HG02981 (cell line): ENCODE data around the gene ZBTB7C.

Experiments
- ATAC-seq: cut with Tn5 transposase; IDR thresholded peaks from one replicate; pipeline ENCODE4 v1.9.1; 2021; ENCODE audit warnings: mild to moderate bottlenecking, moderate library complexity; ENCODE audit not compliant: unreplicated experiment

The ZBTB7C gene

DNA sequence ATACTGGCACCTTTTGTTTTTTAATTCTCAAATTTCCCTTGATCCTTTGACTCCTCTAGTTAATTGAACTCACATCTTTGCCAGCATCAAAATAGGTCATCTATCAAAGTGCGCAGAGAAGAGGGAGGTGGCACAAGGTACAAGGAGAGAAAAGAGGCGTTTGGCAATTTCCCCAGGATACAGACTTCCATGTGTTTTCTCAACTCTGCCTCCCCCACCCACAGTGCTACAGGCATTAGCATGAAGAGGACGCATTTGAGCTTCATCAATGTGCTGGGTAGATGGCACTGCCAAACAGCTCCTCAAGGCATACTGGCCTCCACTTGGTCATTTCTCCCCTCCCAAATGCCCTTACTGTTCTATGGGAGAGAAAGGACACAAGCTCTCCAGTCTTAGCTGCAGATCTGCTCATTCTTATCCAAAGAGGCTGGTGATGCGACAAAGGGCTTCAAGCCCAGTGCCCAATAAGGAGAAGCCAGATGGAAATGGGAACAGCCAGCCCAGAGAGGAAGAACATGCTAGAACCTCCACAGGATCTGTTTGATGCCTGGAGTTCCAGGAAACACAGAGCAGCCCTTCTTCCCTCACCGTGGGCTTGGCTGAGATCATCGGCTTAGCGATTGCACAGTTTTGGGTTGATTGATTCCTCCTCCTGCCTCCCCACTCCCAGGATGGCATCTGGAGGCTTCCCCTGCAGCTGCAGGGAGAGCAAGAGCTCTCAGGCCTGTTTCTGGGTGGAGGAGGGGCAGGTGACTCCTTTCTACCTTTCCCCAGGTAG lies 334.1 kb downstream of the ZBTB7C start:
- ATAC-seq, result no peak

DNA sequence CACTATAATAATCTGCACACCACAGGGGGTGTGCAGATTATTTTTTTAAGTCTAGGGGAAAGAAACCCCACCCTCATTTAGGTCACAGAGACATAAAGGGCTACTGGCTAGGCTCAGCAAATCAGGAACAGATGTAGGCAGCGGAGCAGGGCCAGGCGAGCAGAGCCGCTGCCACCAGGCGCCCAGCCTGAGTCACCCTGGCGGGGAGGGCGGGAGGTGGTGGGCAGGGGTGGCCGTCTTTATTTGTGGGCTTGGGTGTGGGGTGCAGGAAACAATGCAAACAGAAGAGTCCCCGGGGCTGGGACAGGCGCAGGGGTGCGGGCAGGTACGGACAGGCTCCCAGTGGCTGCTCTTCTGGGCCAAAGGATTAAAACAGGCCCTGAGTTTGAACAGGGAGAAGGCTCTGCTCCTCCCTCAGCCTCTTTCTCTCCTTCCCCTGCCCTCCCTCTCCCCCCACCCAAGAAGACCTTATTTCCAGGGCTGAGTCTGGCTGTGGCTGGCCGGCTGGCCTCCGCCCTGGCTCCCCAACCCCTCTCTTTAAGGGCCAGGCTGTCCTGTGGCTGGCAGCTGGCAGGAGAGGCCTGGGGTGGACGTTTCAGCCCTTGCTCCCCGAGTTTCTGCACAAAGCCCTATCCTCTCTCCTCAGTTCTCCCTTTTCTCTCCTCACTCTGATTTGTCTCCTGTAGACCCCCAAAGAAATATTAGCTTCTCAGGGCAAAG lies 335.8 kb downstream of the ZBTB7C start:
- ATAC-seq, result no peak

DNA sequence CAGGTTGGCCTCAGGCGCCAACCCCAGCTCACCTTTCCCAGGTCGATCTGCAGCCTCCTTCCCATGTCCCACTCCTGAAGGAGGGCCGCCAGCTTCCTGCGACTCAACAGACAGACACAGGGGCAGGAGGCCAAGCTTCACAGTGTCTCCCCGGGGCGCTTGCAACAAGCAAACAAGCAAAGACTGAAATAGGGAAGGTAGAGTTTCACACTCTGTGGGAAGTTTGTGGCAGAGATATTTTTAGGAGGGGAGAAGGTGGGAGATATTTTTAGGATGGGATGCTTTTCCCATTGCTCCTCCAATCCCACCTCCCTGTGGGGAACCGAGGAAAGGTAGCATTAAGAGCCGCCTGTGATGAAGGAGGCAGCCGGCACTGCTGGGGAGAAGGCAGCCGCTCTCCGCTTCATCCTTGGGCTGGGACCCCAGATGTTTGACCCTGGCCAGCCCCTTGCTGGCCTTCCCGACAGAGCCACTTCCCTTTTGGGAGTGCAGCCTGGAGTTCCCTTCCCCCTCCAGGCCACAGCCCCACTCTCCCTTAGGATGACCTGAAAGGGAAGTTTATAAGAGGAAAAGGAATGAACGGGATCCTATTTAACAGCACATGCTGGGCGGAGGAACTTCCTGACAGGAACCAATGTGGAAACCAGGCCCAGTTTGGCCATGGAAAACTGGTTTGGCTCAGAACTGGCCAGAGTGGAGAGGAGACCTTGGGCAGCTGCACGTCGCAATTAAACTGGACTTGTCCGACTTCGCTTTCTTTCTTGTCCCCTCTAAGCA lies 336.6 kb downstream of the ZBTB7C start:
- ATAC-seq, result no peak

DNA sequence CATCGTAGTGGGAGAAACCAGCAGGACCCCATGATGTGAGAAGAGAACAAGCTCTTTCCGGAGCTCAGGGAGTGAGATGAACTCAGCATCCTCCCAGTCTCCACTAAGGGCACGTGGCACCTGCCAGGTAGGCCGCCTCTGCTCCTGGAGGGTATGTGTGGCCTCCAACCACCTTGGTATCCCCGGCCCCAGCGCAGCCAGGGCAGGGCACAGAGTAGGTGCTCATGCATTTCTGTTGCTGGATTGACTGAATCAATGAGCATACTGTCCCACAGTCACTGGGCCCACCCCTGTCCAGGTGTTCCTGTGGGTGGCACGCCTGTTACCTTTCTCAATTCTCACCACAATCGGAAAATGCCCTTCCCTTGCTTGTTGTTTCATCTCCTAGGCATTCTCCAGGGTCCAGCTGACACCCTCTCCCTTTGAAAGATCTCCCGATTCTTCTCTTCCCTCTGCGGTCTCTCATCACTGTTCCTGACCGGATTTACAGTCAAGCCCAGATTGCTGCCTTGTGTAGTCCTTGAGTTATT lies 340.2 kb downstream of the ZBTB7C start:
- no peak for ATAC-seq

DNA sequence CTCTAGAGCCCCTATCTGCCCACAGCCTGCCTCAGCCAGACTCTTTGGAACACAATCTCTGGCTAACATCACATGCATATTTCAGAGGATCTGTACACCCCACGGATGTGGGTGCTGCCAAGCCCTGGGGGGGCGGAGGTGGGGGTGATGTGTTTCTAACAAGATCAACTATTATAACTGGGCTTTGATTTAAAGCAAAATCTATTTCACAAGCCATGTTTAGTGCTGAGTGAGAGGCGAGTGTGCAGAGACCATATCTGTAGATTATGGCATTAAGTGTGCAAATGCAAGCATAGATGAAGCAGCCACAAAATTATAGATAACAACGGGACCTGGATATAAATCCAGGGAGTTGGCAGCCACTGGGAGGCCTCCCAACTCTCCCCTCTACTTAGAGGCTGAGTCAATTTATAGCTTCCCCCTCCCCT lies 342.9 kb downstream of the ZBTB7C start:
- ATAC-seq, result no peak

DNA sequence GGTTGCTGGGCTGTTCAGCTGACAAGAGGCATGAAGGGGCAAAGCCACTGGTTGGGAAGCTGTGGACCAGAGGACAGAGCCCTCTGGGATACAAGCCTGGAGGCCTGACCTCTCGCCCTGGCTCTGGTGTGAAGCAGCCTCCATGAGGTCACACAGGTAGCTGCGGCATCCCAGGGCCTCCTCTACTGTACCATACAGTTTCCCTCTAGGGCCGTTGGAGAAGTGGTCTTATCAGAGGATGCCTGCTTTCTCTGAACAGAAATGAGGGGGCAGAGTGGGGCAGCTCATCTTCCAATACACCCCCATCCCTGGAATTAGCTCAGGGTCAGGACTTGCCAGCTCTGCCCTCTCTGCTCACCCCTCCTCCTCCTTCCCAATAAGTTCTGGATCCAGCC lies 343.6 kb downstream of the ZBTB7C start:
- no peak for ATAC-seq

DNA sequence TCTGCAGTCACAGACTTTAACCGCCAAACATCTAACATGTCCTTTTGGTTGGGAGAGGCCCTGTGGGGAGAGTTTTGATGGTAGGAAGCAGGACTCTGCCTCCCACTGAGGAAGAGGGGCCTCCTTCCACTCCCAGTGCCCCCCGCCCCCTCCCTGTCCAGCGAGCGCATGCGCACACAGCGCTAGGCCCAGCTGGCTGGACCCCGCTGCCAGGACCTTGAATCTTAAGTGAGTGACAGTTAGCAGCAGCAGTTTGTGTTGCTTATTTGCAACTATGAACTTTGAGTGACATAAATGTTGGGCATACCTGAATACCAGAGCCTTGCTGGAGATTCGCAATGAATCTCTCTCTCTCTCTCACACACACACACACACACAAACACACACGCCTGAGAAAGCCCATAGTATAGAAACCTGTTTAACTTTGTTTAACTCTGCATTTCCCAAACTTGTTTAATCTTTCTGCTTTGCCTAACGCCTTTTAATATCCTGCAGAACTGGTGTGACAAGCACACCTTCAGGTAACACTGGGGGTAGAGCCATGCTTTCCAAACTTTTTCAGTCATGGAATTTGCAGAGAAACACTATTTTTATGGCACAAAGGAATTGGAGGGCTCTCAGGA lies 344.1 kb downstream of the ZBTB7C start:
- no peak for ATAC-seq

DNA sequence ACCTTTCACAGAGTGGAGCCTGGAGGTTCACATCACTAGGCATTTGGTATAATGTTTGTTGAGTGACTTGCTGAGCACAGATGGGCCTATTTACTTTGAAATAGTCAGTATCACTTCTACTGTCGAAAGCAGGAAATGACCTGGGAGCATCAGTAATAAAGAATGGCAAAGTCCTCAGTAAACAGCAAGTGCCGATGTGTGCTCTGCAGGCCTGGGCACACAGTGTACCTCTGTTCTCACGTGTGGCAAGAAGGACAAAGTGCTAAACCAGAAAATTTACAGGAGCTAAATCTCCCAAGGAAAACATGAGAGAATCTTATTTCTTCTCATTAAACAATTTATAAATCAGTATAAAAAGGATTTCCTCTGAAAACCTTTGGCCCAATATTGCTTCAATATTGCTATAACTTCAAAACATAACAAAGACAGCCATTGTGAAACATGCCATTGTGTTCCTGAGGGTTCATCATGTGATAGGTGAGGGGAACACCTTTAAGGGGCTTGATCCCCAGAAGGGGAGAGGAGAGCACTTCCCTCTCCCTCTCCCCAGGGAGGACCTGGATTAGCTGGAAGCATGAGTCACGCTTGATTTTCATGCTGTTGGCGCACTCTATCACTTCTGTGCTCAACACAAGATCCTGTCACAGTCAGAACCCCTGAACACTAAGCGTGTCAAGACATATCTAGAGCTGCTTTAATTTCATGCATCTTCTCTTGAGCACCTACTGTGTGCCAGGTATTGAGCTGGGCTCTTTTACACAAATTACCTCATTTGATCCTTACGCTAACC lies 347.2 kb downstream of the ZBTB7C start:
- ATAC-seq, result no peak

DNA sequence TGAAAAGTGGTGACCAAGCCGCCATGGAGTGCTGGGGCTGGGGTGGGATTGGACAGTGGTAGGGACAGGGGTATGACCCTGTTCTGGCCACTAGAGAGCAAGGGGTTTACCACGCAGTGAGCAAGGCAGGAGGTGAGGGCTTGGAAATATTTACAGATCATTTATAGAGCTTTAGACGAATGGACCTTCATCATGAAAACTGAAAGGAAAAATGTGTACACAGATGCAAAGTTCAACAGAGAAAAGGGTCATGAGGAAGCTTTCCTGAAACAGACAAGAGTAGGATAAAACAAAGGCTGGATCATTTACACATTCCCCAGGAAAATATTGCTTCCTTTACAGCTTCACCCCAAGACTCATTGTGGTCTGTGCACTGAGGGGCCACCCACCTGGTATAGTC lies 348.2 kb downstream of the ZBTB7C start:
- ATAC-seq, result no peak

DNA sequence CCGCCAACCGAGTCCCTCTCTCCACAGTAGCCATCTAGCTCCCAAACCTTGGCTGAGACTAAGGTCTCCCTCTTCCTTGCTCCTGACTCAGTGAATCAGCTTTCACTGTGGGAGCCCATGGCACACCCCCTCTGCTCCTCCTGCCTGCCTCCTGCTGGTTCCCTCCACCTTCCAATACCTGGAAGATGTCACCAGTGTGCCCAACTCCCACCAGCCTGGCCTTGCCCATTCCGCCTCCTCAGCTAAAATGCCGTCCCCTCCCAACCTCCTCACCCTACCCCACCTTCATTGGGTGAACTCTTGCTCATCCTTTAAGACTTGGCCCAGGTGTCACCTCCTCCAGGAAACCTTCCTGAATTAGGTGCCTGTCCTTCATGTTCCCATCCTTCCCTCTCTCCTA lies 348.8 kb downstream of the ZBTB7C start:
- no peak for ATAC-seq

DNA sequence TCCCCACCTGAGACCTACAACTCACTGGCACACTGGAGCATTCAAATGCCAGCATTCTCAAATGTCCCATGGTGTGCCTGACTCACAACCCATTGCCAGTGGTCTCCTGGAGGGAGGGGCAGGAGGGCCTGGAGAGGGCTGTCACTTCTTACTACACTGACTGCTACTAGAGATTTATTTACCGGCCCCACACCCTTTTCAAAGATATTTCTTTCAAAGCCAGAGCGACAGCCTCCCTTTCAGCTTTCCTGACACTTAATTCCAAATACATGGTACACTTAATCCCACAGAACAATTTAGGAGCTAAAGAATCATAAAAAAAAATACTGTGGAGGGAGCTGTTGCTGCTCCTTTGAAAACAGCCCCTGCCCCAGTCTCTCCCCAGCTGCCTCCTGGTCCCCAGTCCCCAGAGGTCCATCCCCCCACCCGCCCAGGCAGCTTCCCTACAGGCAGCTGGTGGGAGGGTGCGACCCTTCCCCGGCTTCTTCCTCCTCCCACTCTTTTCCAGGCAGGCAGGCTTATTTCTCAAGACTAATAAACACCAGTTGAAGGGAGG lies 349.6 kb downstream of the ZBTB7C start:
- ATAC-seq, result no peak

DNA sequence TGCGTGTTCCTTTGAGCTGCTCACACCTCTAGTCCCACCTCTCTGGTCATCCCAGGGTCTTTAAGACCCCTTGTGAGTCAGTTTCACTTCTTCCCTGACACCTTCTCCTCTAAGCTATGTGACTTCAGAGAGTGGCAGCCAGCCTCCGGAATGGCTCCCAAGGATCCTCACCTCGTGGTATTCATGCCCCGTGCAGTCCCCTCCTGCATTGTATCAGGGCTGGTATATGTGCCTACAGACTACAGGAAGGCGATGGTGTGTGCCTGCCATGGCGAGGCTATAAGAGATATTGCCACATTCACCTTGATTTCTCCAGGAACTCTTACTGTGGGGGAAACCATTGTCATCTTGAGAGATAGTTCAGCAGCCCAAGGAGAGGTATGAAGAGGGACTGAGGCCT lies 350.7 kb downstream of the ZBTB7C start:
- ATAC-seq, result no peak

DNA sequence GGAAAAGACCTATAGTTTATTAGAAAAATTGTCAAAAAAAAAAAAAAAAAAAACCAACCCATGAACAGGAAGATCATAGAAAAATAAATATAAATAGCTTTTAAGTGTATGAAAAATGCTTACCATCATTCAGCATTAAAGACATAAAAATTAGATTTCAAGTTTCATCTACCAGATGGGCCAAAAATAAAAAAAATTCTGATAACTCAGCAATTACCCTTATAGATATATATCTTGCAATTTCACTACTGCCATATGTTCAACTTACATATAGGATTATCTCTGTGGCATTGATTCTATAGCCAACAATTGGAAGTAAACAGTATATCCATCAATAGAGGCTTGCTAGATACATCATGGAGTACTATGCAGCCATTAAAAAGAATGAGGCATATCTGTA lies 352.2 kb downstream of the ZBTB7C start:
- ATAC-seq, result no peak

DNA sequence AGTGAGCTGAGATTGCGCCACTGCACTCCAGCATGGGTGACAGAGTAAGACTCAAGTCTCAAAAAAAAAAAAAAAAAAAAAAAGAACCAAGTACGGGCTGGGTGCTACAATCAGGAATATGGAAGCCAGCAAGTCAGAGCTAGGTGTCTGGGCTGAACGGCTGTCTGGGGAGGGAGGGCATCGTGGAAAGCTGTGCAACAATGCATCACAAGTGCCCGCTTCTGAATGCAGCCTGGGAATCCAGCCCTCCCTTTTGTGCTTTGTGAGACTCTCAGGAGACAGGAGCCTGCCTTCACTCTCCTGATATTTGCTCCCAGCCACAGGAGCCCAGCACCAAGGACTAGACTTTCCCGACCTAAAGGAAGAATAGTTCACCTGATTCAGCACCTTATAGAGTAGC lies 353.8 kb downstream of the ZBTB7C start:
- no peak for ATAC-seq

DNA sequence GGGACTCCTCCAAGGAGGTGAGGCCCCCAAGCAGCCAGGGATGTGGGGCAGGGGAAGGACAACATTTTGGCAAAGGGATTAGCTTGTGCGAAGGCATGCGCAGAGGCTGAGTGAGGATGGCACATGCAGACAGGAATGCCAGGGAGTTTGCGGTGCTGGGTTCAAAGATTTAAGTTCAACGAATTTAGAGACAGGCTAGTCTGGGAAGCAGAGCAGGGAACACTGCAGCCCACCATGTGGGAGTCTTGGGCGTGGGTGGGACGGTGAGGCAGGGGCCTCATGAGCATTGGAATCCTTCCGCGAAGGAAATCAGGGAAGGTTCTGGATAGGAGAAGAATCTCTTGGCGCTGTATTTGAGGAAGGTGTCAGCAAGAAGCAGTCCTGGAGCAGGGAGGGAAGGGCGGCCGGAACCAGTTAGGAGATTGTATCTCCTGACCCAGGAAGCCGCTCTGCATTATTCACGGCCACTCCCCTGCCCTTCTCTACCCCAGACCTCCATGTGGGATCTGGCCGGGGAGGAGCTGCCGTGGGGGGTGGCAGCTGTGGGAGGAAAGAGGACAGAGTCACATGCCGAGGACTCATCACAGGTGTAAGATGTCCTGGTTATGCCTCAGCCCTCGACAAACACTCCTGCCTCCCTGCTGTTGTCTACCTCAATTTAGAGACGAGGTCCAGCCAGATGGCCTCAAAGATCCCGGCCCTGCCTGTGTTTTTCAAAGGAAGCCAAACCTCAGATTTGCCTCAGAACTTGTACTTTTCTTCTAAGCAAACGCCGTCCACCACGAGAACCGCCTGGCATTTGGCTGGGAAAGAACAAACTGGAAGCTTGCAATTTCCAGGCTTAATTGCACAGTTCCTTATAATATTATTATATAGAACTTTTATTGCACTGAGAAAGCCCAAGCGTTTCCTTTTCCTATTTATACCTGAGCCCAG lies 355.0 kb downstream of the ZBTB7C start:
- ATAC-seq, result no peak

DNA sequence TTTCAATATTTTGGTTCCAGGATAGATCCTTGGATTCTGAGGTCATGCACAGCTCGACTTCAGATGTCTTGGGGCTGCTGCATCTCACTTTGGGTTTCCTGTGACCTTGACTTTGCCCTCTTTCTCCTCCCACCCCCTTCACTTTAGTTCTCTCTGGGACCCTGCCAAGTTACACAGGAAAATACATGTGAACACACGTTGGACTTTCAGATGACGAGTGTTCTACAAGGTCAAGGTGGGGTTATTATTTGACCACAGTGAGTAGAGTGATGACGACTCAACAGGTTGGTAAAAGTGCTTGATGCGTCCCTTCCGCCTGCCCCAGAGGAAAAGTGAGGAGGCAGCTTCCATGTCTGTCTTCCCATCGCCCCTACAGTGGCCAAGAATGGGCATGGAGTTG lies 356.3 kb downstream of the ZBTB7C start:
- no peak for ATAC-seq

DNA sequence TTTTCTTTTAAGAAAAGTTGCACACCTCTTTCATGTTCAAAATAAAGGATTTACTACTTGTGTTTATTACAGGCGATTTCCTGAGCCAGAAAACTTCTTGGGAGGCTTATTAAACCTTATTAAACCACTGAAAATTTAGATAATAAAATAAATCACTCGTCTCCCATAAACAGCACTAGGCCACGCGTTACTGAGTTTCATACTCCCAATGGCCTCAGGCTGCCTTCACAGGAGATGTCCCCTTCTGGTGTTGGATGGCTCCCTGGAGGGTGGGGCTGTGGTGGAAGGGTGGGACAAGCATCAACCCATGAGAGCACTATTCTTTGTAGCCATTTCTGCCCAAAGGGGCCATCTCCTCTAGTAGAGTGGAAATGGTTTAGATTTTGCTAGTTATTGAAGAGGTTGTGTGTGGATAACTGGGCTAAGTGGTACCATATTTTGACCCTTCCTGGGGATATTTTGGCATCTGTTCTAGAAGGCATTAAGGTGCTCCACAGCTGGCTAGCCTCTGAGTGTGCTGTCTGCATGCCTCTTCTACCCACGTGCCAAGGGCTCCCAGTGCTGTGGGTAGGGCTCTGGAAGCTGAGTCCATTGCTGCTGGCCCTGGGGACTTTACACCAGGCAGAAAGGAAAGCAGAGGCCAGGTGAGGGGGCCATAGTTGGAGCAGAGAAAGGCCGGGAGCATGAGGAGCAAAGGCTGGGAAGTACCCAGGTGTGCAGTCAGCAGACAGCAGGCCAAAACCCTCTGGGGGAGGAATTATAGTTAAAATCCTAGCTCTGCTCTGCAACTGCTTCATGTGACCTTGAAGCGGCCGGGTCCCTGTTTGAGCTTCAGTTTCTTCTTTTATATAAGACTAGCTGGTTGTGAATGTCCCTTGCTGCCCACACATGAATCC lies 357.0 kb downstream of the ZBTB7C start:
- ATAC-seq, result no peak

DNA sequence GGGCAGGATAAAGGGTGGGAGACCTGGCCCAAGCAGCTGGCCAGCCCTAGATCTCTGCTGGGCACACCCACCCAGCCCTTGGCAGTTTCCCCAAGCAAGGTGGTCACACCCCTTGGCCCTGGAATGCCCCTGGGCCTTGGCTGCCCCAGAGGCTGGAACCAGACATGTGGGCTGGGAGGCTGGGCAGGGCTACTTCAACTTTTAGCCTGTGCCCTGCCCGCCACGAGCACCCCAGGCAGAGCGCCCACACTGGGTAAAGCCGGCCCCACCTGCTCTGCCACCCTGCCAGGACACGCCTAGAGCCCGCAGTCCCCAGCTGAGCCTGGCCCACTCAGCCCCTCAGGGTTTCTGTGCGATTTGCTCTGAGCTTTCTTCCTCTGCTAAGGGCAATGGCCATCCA lies 359.0 kb downstream of the ZBTB7C start:
- no peak for ATAC-seq
